GM18519 (cell line): ENCODE measurements around the gene AFTPH.

ENCODE experiments used
- ATAC-seq: cut with Tn5 transposase; IDR thresholded peaks from one replicate; pipeline ENCODE4 v1.9.1; 2021; ENCODE audit warnings: mild to moderate bottlenecking, moderate library complexity; ENCODE audit not compliant: unreplicated experiment, low FRiP score

AFTPH gene

GRCh38 chr2:64626963-64627760 is 103.0 kb downstream of the AFTPH start:
- no peak for ATAC-seq

GRCh38 chr2:64627860-64628841 is 104.0 kb downstream of the AFTPH start:
- ATAC-seq, result no peak

- no peak for ATAC-seq
These were observed 105.2 kb downstream of the AFTPH start for GRCh38 chr2:64629329-64629781.

- ATAC-seq, result no peak
These were observed 105.7 kb downstream of the AFTPH start for GRCh38 chr2:64629875-64630274.

- ATAC-seq, result no peak
These were observed 106.6 kb downstream of the AFTPH start for GRCh38 chr2:64630752-64631151.

- ATAC-seq, result no peak
These were observed 107.6 kb downstream of the AFTPH start for GRCh38 chr2:64631771-64632170.

GRCh38 chr2:64632835-64633819 is 109.0 kb downstream of the AFTPH start:
- no peak for ATAC-seq

GRCh38 chr2:64634345-64635267 is 110.5 kb downstream of the AFTPH start:
- ATAC-seq, result no peak

- no peak for ATAC-seq
These were observed 112.1 kb downstream of the AFTPH start for GRCh38 chr2:64635976-64636911.

- no peak for ATAC-seq
These were observed 113.0 kb downstream of the AFTPH start for GRCh38 chr2:64637000-64637635.

- ATAC-seq, result no peak
These were observed 113.8 kb downstream of the AFTPH start for GRCh38 chr2:64637931-64638330.

GRCh38 chr2:64638502-64639120 is 114.5 kb downstream of the AFTPH start:
- ATAC-seq, result no peak

- no peak for ATAC-seq
These were observed 115.6 kb downstream of the AFTPH start for GRCh38 chr2:64639691-64640090.

- ATAC-seq, result no peak
These were observed 116.3 kb downstream of the AFTPH start for GRCh38 chr2:64640153-64641044.

GRCh38 chr2:64641599-64641998 is 117.5 kb downstream of the AFTPH start:
- ATAC-seq, result no peak
